Amniotic epithelial cell (primary cell): ENCODE results near the gene CTDP1.

Experiments used
- DNase-seq: peaks from one replicate; pipeline ENCODE4 v3.0.0-alpha.2; 2010; ENCODE audit warnings: low read depth

The CTDP1 gene

DNA sequence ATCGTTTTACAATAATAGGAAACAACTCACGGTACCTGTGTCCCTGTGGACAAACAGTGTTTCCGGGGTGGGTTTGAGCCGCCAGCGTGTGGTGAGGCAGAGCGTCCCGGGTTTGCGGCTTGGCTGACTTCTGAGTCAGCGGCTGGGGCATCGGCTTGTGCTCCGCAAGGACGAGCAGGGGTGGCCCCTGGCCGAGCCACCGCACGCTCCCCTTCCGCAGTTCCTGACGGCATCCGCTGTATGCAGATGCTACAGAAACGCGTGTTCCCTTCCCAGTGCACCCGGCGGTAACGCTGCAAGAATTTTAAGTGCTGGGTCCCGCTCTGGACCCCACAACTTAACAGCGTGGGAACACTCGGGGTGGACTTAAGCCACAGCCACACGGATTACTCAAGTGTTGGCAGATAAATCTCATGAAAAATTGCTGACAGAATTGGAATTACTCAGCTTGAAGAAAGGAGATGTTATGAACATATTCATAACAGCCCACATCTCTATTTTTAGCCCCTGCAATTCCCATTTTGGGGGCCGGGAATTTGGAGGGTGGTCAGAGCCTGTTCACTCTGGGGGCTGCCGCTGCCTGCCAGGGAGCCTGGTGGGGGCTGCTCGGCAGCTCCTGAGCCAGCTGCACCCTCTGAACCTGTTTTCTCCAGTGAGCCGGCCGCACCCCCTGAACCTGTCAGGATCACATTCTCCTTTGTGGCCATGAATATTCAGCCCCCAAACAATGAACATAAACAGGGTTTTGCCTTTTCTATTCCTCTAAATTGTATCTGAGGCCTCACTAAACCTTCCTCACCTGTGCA lies 105.6 kb downstream of the CTDP1 start:
- DNase-seq, result peak; percentile 57

DNA sequence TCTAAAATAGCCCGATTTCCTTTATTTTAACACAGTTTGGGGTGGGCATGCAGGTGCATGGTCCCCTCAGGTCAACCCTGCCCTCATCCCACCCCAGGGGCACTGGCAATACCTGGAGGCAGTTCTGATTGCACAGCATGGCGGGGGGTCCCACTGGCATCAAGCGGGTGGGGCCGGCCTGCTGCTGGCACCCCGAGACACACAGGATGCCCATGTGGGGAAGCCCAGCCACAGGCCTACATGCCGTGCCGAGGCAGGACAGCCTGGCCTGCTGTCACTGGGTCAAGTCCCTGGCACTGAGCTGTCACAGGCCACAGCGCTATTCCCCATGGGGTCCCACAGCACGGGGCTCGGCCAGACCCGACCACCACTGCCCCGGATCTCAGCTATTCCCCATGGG lies 106.2 kb downstream of the CTDP1 start:
- no peak for DNase-seq

DNA sequence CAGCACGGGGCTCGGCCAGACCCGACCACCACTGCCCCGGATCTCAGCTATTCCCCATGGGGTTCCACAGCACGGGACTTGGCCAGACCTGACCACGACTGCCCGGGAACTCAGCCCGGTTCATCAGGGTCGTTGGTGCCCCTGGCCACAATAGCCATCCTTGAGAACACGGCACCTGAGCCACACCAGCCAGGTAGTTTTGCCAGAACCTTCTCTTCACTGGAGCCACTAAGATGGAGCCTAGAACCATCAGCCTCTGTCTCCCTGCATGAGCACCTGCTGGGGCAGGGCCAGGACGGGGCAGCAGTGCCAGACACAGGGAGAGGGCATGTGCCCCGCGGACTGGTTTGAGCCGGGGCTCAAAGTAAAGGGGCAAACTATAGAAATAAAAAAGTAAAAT lies 106.7 kb downstream of the CTDP1 start:
- DNase-seq, result no peak

DNA sequence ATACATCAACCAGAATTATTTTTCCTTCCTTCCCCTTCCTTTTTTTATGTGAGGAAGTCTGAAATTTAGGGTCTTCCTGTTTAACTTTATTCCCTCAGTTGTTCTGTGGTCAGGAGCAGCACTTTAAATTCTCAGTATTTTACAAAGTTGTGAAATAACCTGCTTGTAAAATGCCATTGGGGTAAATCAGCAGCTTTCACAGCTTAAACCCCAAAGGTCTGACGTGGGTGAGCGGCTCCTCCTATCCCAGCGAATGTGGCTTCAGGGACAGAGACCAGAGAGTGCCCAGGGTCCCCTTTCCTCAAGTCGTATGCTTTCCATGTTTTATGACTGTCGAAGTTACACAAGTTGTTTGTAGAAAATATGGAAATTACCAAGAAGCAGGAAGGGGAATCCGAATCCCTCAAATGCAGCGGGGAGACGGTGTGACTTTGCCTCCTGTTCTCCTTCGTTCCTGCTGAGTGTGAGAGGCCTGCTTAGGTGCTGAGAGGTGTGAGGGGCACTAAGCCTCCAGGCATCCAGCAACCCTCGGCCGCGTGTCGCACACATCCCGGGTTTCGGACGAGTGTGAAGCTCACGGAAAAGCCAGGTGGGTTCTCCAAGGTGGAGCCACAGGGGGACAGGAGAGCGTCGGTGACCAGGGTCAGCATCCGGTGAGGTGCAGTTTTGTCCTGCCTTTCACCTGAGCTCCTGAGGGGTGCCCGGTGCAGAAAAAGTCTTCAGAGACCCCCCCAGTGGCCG lies 107.4 kb downstream of the CTDP1 start:
- DNase-seq, result peak; percentile 49

DNA sequence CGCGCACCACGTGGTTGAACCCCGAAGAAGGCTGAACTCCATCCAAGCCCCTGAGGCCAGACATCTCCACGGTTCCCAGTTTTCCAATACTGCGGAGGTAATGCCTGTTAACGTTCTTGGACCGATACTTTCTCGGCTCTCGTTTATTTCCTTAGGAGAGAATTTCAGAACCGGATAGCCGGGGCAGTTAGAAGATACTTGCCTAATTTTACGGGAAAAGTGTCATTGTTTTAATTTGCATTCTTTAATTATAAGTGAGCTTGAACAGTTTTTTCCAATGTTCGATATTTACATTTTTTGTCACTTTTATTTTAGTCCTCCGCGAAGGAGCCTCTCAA lies 107.9 kb downstream of the CTDP1 start:
- DNase-seq, result no peak

DNA sequence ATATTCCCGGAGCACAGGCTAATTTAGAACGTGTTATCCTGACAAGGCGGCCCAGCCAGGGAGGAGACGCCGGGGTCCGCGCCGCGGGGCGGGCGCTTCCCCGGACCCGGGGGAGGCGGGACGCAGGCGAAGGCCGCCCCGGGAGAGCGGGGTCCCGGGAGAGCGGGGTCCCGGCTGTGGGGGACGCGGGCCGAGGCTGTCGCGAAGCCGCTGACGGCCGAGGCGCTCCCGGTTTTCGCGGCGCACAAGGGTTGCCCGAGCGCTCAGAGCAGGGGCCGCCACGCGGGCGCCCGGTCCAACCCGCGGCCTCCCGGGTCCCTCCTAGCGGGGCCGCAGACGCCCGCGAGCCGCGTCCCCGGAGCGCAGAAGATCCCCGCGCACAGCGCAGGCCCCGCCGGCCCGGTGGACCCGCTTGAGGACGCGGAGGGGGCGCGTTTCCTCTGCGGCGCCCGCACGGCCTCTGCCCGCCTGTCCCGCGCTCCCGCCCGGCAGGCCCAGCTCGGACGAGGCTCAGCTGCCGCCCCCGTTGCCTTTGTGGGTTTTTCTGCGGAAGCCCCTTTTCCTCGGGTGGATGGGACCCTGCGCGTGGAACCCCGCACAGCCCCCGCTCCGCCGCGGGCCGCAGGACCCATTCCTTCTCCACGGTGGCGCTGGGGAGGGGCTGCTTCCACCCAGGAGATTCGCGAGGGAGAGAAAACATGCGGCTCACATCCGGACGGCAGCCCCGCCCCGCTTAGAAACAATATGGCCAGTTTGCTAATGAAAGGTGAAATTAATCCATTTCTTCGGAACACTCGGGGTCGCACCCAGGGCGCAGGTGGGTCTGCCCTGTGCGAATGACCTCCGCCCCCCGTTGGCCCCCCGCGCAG lies 108.5 kb downstream of the CTDP1 start:
- no peak for DNase-seq

DNA sequence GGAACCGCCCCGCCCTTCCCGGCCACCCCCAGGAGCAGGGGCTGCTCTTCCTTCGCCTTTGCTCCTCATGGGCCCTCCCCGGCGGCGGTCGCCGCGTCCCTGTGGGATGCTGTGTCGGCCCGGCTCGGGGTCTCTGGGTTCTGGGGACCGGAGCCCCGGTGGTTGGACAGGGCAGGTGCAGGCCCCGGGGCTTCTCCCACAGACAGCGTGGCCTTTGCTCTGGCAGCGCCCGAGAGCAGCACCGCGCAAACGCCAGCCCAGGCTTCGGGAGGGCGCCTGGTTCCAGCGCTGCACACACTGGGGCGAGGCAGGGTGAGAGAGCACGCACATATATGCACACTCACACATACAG lies 109.1 kb downstream of the CTDP1 start:
- no peak for DNase-seq

DNA sequence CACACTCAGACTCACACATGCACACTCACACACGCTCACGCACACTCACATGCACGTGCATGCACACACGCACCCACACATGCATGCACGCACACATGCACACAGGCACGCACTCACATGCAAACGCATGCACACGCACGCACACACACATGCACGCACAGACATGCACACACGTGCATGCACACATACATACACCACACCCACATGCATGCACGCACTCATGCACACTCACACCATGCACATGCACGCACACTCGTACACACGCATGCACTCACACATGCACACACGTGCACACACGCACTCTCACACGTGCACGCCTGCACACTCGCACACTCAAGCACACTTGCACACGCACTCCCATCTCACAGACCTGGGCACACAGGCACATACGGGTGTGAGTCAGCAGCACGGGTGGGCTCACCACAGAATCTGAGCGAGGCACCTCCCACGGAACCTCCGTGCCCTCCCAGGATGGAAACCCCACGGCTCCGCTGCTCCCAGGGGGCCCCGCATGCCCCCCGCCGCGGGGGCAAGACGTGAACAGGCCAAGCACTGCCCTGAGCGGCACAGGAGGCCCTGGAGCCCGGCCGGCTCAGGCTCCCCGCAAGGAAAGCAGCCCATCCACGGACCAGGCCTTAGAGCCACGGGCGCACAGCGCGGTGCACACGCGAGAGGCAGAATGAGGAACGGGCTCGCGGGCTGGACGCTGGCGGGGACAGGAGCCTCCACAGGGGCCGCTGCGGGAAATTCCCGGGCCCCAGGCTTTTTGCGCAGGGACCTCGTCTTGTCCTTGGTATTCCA lies 109.7 kb downstream of the CTDP1 start:
- no peak for DNase-seq

DNA sequence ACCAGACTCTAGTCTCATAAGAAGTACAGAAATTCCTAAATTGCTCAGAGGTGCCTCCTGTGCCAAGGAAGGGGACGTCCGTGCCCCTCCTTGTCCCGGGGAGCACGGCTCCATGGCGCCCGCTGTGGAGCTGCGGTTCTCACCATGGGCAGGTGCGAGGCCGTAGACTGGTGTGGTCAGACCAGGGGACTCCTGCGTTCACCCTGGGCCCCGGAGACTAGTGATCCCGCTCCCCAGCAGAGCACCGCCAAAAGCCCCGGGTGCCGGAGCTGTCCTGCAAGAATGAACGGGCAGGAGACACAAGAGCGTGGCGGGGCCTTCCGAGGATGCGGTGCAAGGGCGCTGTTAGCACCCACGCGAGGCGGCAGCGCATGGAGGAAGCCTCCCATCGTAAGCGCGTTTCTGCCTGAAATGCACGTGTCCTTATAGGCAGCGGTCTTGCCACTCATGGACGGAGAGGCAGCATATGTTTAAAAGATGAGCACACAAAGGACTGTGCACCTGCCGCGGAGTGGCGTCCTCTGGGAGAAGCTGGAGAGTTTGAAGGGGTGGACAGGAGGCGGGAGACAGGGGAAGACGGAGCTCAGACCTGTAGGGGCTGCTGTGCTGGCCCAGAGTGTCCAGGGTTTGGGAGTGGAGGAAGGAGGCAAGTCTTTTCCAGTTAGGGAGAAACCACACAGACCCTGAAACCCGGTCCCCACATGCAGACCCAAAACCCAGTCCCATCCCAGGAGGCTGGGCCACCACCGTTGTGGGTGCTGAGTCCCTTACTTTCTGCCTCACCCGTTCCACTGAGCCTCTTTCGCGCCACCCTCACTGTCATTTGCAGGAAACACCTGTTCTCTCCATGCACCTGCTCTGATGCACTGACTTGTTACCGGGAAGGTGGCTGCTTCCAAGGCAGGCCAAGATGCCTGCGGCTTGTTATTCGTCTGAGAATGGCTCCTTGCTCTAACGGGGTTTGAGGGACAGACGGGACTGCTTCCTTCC lies 110.6 kb downstream of the CTDP1 start:
- no peak for DNase-seq

DNA sequence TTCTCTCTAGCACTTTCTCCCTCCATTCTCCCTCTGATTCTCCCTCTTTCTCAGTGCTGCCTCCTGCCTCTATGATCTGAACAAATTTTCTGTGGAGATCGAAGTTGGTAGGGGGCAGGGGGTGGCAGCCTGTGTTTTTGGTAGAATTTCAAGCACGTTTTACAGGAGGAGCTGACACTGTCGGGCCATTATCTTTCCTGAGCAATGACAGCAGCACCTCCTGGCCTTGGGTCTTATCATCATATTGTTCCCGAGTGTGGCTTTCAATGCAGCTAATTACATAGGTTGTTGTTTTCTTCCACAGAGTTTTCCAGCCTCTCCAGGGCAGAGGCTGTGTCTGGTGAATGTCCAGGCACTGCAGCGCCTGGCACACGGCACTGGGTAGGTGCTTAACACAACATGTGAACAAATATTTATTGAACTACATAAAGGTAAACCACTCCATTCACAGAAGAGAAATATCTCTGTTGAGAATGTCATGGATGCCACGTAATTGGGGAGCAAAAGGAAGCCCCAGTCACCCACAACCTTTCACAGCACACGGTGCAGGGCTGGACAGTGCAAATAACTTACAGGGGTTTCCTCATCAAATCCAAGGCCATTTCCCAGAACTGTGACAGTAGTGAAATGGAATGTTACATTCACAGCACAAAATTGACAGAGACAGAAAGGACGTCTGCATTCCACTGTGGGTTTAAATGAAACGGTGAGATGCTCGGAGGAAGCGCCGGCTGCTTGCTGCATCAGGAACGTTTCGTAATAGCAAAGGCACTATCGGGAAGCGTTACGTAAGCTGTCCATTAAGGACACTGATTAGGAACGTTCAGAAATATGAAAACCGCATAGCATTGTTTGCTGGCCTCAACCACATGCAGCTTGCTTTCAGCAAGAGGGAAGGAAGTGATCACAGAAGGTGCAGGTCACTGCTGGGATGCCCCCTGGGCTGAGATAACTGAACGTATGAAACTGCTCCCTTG lies 111.7 kb downstream of the CTDP1 start:
- peak; percentile 99 for DNase-seq

DNA sequence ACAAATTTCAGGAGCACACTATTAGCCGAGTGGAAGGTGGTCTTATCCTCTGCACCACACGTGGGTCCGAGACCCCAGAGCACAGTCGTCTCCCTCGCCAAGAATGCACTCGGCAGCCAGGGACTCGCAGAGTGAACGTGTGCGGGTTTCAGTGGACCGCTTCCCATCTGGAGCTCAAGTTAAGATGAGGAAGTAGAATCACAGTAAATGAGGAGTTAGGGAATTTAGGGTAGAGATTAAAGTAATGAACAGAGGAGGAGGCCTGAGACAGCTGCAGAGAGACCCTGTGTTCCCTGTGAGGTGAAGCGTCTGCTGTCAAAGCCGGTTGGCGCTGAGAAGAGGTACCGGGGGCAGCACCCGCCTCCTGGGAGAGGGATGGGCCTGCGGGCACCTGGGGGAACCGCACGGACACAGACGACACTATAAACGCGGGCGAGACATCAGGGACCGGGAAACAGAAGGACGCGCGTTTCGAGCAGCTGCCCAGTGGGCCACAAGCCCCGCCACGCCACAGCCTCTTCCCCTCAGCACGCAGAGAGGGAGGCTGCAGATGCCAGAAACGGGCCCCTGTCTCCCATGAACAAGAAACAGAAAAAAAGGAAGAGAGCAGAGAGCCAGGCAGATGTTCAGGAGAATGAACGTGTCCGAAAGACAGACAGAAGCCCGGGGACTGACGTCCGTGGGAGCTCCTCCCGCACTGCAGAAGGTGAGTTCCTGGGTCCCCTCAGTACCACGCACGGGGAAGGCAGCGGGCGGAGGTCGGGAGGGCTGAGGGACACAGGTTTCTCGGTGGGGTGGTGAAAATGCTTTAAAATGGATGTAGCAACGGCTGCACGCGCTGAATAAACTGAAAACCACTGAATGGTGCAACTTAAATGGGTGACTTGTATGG lies 112.7 kb downstream of the CTDP1 start:
- DNase-seq, result no peak

DNA sequence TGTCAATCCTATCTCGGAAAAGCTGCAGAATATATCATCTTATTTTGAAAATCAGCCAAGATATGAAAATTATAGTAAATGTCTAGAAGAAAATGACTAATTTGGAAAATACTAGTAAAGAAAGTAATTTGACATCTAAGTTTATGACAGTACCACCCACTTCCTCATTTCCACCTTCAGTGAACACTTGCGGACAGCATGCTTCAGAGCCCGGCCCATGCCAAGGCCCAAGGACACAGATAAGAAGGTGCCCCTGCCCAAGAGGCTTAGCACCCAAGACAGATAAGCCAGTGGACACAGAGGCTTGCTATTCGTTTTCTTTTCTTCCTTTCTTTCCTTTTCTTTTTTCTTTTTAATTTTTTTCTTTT lies 113.4 kb downstream of the CTDP1 start:
- DNase-seq, result no peak

DNA sequence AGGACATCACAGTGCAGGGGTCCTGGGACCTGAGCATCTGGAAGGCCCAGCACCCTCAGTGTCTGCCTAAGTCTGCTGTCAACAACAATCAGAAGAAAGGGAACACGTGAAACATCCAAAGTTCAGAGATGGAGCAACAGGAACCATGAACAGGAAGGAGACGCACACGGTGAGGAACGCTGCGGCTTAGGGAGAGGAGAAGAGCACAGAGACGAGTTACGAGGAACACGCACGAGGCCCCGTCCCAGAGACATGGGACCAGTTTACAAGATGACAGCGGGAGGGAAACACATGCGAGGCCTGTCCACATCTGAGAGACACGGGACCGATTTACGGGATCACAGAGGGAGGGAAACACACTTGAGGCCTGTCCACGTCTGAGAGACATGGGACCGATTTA lies 115.2 kb downstream of the CTDP1 start:
- DNase-seq, result no peak

DNA sequence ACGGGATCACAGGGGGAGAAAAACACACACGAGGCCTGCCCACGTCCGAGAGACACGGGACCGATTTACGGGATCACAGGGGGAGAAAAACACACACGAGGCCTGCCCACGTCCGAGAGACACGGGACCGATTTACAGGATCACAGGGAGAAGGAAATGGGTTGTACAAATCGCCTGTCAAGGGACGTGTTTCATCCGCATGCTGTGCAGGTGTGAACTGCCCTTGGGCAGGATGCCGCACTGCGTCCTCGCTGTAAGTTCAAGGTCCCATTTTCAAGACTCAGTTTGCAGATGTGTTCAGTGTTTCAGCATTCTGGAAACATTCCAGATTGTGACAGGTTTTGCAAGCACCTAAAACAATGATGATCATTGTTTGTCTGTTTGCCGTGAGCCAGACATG lies 115.8 kb downstream of the CTDP1 start:
- no peak for DNase-seq

DNA sequence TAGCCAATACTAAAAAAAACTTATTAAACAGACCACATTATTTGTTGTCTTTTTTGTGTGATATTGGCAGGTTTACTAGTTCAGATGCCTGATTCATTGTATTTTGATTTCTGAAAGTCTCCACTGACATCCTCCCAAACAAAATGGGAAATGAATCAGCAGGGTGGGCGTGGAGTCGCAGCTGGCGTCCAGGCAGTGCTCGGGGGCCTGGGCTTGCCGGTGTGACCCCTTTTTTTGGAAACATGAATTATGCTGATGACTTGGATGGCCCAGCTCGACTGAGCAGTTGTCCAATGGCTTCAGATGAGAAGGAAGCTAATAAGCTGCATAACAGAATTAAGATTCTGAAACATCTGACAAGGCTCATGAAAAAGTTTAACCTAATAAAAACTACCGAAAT lies 116.4 kb downstream of the CTDP1 start:
- DNase-seq, result no peak

DNA sequence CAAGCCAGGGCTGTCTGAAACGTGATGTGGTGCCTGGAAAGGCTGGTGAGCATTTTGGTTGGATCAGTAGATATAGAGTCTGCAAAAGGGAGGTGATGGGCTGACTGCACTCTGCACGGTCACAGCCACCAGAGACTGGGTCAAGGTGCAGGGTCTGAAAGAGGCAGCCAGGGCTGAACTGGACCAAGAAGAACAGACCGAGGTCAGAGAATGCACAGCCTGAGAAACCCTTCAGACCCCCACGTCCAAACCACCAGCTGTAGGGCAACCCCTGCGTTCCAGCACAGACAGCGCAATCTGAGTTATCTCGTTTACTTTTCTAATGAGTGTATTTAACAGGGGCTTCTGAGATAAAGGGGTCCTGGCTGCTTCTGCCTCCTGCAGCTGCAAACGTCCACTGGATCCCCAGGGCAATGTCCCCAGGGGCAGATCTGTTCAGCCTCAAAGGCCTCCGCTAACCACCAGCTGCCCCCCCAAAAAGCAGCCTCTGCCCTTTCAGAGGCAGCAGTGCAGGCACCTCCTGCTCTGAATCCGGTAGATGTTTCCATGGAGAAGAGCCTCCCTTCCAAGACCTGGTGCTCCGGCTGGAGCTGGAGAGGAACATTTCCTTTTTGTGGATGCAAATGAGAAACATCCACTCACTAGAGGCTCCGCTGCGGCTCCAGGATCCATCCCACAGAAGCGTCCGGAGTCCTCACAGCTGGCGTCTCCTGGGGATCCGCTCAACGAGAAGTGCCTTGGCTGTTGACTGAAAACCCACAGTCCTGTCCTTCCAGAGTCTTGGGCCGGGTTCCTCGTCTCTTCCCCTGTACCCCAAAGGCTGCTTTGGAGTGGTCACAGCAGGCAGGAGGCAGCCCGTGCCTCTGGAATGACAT lies 117.2 kb downstream of the CTDP1 start:
- DNase-seq, result no peak

DNA sequence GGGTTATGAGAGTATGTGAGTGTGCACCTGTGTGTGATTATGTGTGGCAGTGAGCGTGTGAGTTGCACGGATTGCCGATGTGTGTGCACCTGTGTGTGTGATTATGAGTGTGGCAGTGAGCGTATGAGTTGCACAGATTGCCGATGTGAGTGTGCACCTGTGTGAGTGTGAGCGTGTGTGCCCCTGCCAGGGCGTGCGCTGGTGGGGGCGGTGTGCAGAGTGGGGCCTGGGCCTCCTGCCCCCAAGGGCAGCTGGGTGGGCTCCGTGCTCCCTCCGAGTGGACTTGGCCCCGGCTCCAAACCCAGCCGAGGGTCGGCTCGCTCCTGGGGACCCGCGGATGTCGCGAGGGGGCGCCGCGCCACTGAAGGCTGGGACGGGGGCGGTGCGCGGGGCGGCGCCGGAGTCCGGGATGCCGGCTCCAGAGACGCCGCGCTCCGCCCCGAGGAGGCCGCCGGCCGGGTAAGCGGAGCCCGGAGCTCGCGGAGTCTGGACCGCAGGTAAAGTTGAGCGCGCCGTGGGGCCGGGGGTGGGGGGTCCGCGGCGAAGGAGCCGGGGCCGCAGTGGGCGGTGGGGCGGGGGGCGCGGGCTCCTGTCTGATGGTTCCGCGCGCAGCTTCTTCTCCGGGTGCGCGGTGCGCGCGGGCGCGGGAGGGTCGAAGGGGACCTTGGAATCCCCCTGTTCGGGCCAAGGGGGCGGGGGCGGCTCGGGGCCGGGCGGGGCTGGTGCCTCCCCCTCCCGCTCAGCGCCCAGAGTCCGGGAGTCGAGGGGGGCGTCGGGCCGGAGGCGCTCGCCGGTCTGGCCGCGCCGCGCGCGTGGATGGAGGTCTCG lies 118.1 kb downstream of the CTDP1 start, which contains the start of gene KCNG2:
Gene KCNG2, plus strand, starts transcription at position 421 of the 828 bp plus-strand sequence. CDS start 65,730 bp downstream, outside the sequence.
- DNase-seq, result peak; percentile 10
